ENCODE results near the gene SLC6A6.

SLC6A6 gene

GRCh38 chr3:14415501-14415900, 13.1 kb downstream of the SLC6A6 start:
- Histone ChIP-seq H3K4me1 (no peaks in the 10 kb centered on the region), H3K4me3 (ENCODE audit: low read depth, low read length) (no peak overlapping the region), H3K4me2 (ENCODE audit: low read length) (no peak overlapping the region), H3K9ac (no peak overlapping the region), H2AFZ (no peak overlapping the region), H3K36me3 (ENCODE audit: control insufficient read depth, insufficient read depth, low read length) (no peaks in the 10 kb centered on the region), H3K79me2 (no peaks in the 10 kb centered on the region), H3K27me3 (ENCODE audit: control insufficient read depth, insufficient read depth, low read length) (no peaks in the 10 kb centered on the region), H3K27ac (no peak overlapping the region), H3K9me3 (ENCODE audit: control insufficient read depth, low read length) (no peaks in the 10 kb centered on the region)
- TF ChIP-seq, protein P1, sequence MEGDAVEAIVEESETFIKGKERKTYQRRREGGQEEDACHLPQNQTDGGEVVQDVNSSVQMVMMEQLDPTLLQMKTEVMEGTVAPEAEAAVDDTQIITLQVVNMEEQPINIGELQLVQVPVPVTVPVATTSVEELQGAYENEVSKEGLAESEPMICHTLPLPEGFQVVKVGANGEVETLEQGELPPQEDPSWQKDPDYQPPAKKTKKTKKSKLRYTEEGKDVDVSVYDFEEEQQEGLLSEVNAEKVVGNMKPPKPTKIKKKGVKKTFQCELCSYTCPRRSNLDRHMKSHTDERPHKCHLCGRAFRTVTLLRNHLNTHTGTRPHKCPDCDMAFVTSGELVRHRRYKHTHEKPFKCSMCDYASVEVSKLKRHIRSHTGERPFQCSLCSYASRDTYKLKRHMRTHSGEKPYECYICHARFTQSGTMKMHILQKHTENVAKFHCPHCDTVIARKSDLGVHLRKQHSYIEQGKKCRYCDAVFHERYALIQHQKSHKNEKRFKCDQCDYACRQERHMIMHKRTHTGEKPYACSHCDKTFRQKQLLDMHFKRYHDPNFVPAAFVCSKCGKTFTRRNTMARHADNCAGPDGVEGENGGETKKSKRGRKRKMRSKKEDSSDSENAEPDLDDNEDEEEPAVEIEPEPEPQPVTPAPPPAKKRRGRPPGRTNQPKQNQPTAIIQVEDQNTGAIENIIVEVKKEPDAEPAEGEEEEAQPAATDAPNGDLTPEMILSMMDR (IDR thresholded peaks at IDR 0.05): no peak

DNA sequence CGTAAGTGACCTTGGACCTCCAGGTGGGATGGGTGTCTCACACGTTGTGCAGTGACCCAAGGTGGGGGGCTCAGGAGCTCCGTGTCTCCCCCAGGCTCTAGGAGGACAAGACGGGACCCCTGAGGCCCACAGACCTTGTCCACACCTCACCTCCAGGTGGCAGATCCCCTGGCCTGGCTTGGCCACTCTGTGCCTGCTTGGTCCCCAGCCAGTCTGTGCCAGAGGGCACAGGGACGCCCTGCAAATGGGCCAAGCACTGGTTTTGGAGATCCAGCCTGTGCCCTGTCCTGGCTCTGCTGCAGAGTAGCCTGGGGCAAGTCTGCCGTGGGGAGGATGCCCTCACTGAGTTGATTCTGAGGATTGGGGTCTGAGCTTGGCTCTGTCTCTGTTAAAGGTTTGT, 14.0 kb downstream of the SLC6A6 start:
- no peak overlapping the region for H2AFZ ChIP-seq
- no peak overlapping the region for H3K9ac ChIP-seq
- H3K27me3 ChIP-seq (ENCODE audit: control insufficient read depth, insufficient read depth, low read length): no peaks in the 10 kb centered on the region
- H3K9me3 ChIP-seq (ENCODE audit: control insufficient read depth, low read length): no peaks in the 10 kb centered on the region
- no peaks in the 10 kb centered on the region for H3K4me1 ChIP-seq
- no peak overlapping the region for H3K27ac ChIP-seq
- no peak overlapping the region for H3K4me2 ChIP-seq (ENCODE audit: low read length)
- no peaks in the 10 kb centered on the region for H3K36me3 ChIP-seq (ENCODE audit: control insufficient read depth, insufficient read depth, low read length)
- no peaks in the 10 kb centered on the region for H3K79me2 ChIP-seq
- TF ChIP-seq, protein P1 (IDR thresholded peaks at IDR 0.05): no peak
- H3K4me3 ChIP-seq (ENCODE audit: low read depth, low read length): no peak overlapping the region

GRCh38 chr3:14418296-14419250, 16.2 kb downstream of the SLC6A6 start:
- Histone ChIP-seq H3K79me2 (no peaks in the 10 kb centered on the region), H3K36me3 (ENCODE audit: control insufficient read depth, insufficient read depth, low read length) (no peaks in the 10 kb centered on the region), H3K9ac (no peak overlapping the region), H3K4me3 (ENCODE audit: low read depth, low read length) (no peak overlapping the region), H3K4me2 (ENCODE audit: low read length) (no peak overlapping the region), H3K4me1 (no peaks in the 10 kb centered on the region), H3K9me3 (ENCODE audit: control insufficient read depth, low read length) (no peaks in the 10 kb centered on the region), H3K27ac (no peak overlapping the region), H2AFZ (no peak overlapping the region), H3K27me3 (ENCODE audit: control insufficient read depth, insufficient read depth, low read length) (no peaks in the 10 kb centered on the region)
- TF ChIP-seq, protein P1 (IDR thresholded peaks at IDR 0.05): no peak

DNA sequence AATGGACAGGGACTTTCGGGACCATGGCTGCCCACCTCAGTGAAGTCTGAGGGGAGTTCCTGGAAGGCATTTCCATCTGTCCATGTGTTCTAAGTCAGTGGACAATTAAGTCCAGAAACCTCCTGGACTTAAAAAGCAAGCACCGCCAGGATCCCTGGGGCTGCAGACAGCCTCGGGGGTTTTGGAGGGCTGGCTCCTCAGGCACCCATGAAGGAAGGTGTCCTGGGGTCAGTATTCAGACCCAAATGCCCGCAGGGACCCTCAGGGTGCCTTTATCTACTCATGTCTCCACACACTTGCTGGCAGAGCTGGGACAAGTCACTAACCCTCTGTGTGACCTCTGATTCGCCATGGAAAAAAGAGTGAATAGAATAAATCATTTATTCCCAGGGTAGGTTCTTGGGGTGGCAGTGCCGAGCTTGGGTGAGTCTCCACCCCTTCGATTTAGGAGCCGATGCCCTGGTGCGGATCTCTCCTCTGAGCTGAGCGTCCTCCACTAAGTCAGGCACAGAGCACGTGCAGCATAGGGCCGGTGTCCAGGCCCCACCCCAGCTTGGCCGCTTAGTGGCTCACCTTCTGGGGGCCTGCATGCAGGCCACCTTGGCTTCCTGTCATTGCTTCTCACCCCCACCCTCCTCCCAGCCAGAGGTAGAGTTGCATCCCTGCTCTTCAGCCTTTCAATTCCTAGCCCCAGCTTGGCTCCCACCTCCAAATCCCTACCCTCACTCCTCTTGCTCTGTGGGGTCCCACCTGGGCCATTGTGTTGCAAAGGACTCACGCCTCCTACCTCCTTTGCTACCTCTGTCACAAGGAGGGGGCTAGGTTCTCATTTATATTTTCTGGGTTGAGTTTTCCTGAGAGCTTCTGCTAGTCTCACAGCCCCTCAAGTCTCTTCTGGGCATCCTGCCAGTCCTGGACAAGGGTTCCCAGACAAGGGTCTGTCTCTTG, 19.9 kb downstream of the SLC6A6 start:
- H3K36me3 ChIP-seq (ENCODE audit: control insufficient read depth, insufficient read depth, low read length): no peaks in the 10 kb centered on the region
- H3K79me2 ChIP-seq: no peaks in the 10 kb centered on the region
- H3K27me3 ChIP-seq (ENCODE audit: control insufficient read depth, insufficient read depth, low read length): no peaks in the 10 kb centered on the region
- H3K9ac ChIP-seq: no peak overlapping the region
- TF ChIP-seq, protein P1 (IDR thresholded peaks at IDR 0.05): no peak
- H3K4me1 ChIP-seq: no peaks in the 10 kb centered on the region
- no peaks in the 10 kb centered on the region for H3K9me3 ChIP-seq (ENCODE audit: control insufficient read depth, low read length)
- H3K4me3 ChIP-seq (ENCODE audit: low read depth, low read length): no peak overlapping the region
- H3K4me2 ChIP-seq (ENCODE audit: low read length): no peak overlapping the region
- H3K27ac ChIP-seq: no peak overlapping the region
- H2AFZ ChIP-seq: no peak overlapping the region
